Keratinocyte (primary cell): ENCODE measurements around the gene PUM1. TPM values are rescaled to one million over a fixed set of nuclear protein-coding genes. Genes with fewer than 3 reads are reported as not detected.
A peak's percentile ranks its signal among the peaks of the same experiment; 100 is the strongest.

ENCODE experiments used
- DNase-seq: peaks from one replicate; pipeline ENCODE4 v3.0.0-alpha.2; 2011; ENCODE audit warnings: low read depth, missing footprints, low spot score
- FAIRE-seq: peaks from 2 replicates; lab custom pipeline; 2011; peaks lifted over from hg19 to GRCh38; lab: Jason Lieb, UNC
- H2AFZ ChIP-seq: 2 replicates; pipeline ENCODE4 v1.6.0; 2012; ENCODE audit warnings: low read length, control low read depth, inconsistent platforms; ENCODE audit not compliant: control insufficient read depth
- H3K27ac ChIP-seq: 2 replicates; pipeline ENCODE4 v1.5.1; 2011; ENCODE audit warnings: low read length; ENCODE audit not compliant: control insufficient read depth, insufficient read depth
- H3K27me3 ChIP-seq: 3 replicates; pipeline ENCODE4 v1.6.0; 2011; ENCODE audit warnings: low read length; ENCODE audit not compliant: control insufficient read depth, insufficient read depth; ENCODE audit errors: extremely low read depth
- H3K36me3 ChIP-seq, 2 experiments: 2 replicates in 1 of 2; 3 replicates in 1 of 2; pipeline ENCODE4 v1.5.1; 2011; ENCODE audit warnings: low read length in 2 of 2, mild to moderate bottlenecking in 1 of 2; ENCODE audit not compliant: control insufficient read depth in 2 of 2, insufficient read depth in 2 of 2; ENCODE audit errors: extremely low read depth in 1 of 2
- H3K4me1 ChIP-seq: 3 replicates; pipeline ENCODE4 v1.5.1; 2011; ENCODE audit warnings: low read length; ENCODE audit not compliant: control insufficient read depth, insufficient read depth; ENCODE audit errors: extremely low read depth
- H3K4me2 ChIP-seq: 3 replicates; pipeline ENCODE4 v1.6.0; 2011; ENCODE audit warnings: low read depth, low read length; ENCODE audit not compliant: control insufficient read depth, insufficient read depth; ENCODE audit errors: extremely low read depth
- H3K4me3 ChIP-seq, 3 experiments: fragments of 200-600 bp in 1 of 3; sonication (generic) in 1 of 3; 2 replicates in 2 of 3; 3 replicates in 1 of 3; pipeline ENCODE4 v1.5.1; 2011 to 2016; ENCODE audit warnings: low read length in 3 of 3, mild to moderate bottlenecking in 3 of 3, control low read depth in 2 of 3, inconsistent platforms in 1 of 3, low read depth in 1 of 3, mixed read lengths in 1 of 3, mixed run types in 1 of 3, moderate library complexity in 1 of 3; ENCODE audit not compliant: control insufficient read depth in 2 of 3, insufficient read depth in 2 of 3; ENCODE audit errors: extremely low read depth in 1 of 3
- H3K79me2 ChIP-seq: 2 replicates; pipeline ENCODE4 v1.6.0; 2012; ENCODE audit warnings: low read length; ENCODE audit not compliant: control insufficient read depth, insufficient read depth
- H3K9ac ChIP-seq: 3 replicates; pipeline ENCODE4 v1.6.0; 2011; ENCODE audit warnings: low read length; ENCODE audit not compliant: control insufficient read depth, insufficient read depth; ENCODE audit errors: extremely low read depth
- H3K9me1 ChIP-seq: 3 replicates; pipeline ENCODE4 v1.6.0; 2011; ENCODE audit warnings: low read length; ENCODE audit not compliant: control insufficient read depth, insufficient read depth; ENCODE audit errors: extremely low read depth
- H3K9me3 ChIP-seq: 2 replicates; pipeline ENCODE4 v1.5.1; 2012; ENCODE audit warnings: low read depth, low read length; ENCODE audit not compliant: control insufficient read depth
- H4K20me1 ChIP-seq: 3 replicates; pipeline ENCODE4 v1.6.0; 2011; ENCODE audit warnings: low read length; ENCODE audit not compliant: control insufficient read depth, insufficient read depth; ENCODE audit errors: extremely low read depth
- CTCF ChIP-seq, 3 experiments: IDR thresholded peaks in 1 of 3; conservative IDR thresholded peaks in 1 of 3; optimal IDR thresholded peaks in 1 of 3; 2 replicates in 2 of 3; 3 replicates in 1 of 3; pipeline versions ENCODE3 to v1.5.1; 2011; ENCODE audit warnings: low read length in 3 of 3, mild to moderate bottlenecking in 3 of 3, moderate library complexity in 2 of 3, control low read depth in 1 of 3, inconsistent platforms in 1 of 3; ENCODE audit not compliant: insufficient read depth in 2 of 3; ENCODE audit errors: extremely low read depth in 1 of 3
- EZH2 ChIP-seq: IDR thresholded peaks from one replicate; pipeline ENCODE4 v1.6.1; 2012; ENCODE audit warnings: inconsistent platforms, mild to moderate bottlenecking, low read length, moderate library complexity
- dilution Hi-C: fragments of 300-500 bp; cut with MboI; formaldehyde crosslinking; loops from one replicate; pipeline ENCODE4 v1.7.0; 2020; ENCODE audit warnings: low sequenced_read_pairs; ENCODE audit not compliant: extremely low pct_ligation_motif_present
- polyA plus RNA-seq, 5 experiments: library from polyadenylated mRNA; depleted of rRNA in 3 of 5; stranded (reverse) in 3 of 5; stranded (forward) in 1 of 5; unstranded in 1 of 5; fragments of >200 nt; gene quantifications; 1 replicate in 1 of 5; 2 replicates in 3 of 5; 3 replicates in 1 of 5; pipeline versions ENCODE4 v1.2.1 to v1.2.3, GENCODE V29; 2011 to 2012; ENCODE audit warnings: missing spikeins in 2 of 5, low read depth in 1 of 5, low replicate concordance in 1 of 5

Gene PUM1
- polyA plus RNA-seq, 1 donor (not counting 4 experiments of a cell fraction or from before 2014, with no cell fraction given): 68.6 TPM

- dilution Hi-C loops: no loop called here
- no peak overlapping the region for H2AFZ ChIP-seq
- peak overlapping the region; percentile 3 for H3K4me2 ChIP-seq
- H3K4me3 ChIP-seq: no peak overlapping the region
- H3K36me3 ChIP-seq: peaks cover 5 to 22% of the 10 kb centered on the region in 2 experiments
- H3K27ac ChIP-seq: peak overlapping the region; percentile 22
- peaks cover 87% of the 10 kb centered on the region for H3K79me2 ChIP-seq
- no peaks in the 10 kb centered on the region for H3K9me3 ChIP-seq
- H4K20me1 ChIP-seq: peaks cover 18% of the 10 kb centered on the region
- H3K4me1 ChIP-seq: peaks cover 52% of the 10 kb centered on the region
- H3K27me3 ChIP-seq: no peaks in the 10 kb centered on the region
- FAIRE-seq: no peak
- peaks cover 2% of the 10 kb centered on the region for H3K9me1 ChIP-seq
- H3K9ac ChIP-seq: no peak overlapping the region
- no peak for TF ChIP-seq EZH2
- TF ChIP-seq CTCF (optimal IDR thresholded peaks at IDR 0.05 in 1 of 3, IDR thresholded peaks at IDR 0.05 in 1 of 3, conservative IDR thresholded peaks at IDR 0.05 in 1 of 3; ENCODE audit: extremely low read depth in 1 of 3, insufficient read depth in 2 of 3, low read length in 3 of 3): no peak
- no peak for DNase-seq
Measured at GRCh38 chr1:31005198-31005597, 60.3 kb downstream of the PUM1 start.

- H3K9me3 ChIP-seq: no peaks in the 10 kb centered on the region
- peaks cover 47% of the 10 kb centered on the region for H3K4me1 ChIP-seq
- peaks cover 14% of the 10 kb centered on the region for H4K20me1 ChIP-seq
- H3K9ac ChIP-seq: no peak overlapping the region
- no peak overlapping the region for H3K4me2 ChIP-seq
- H3K9me1 ChIP-seq: peaks cover 4% of the 10 kb centered on the region
- H3K36me3 ChIP-seq: peaks cover 8 to 26% of the 10 kb centered on the region in 2 experiments
- TF ChIP-seq CTCF (optimal IDR thresholded peaks at IDR 0.05 in 1 of 3, IDR thresholded peaks at IDR 0.05 in 1 of 3, conservative IDR thresholded peaks at IDR 0.05 in 1 of 3; ENCODE audit: extremely low read depth in 1 of 3, insufficient read depth in 2 of 3, low read length in 3 of 3) (no peak), EZH2 (no peak)
- dilution Hi-C loops: no loop called here
- H2AFZ ChIP-seq: no peak overlapping the region
- peaks cover 85% of the 10 kb centered on the region for H3K79me2 ChIP-seq
- FAIRE-seq (peak; percentile 36), DNase-seq (no peak)
- H3K27ac ChIP-seq: no peak overlapping the region
- H3K27me3 ChIP-seq: no peaks in the 10 kb centered on the region
- no peak overlapping the region for H3K4me3 ChIP-seq
Measured at GRCh38 chr1:31004231-31004621, 61.3 kb downstream of the PUM1 start.
